ENCODE measurements around the gene SMYD3. TPM values are rescaled to one million over a fixed set of nuclear protein-coding genes. Genes with fewer than 3 reads are reported as not detected.

The SMYD3 gene
- total RNA-seq, 1 experiment from 2014 or later: 18.7 TPM

Small RNA genes lying within 50 kb of the gene (small RNA-seq; reads per million reads assigned to genes)
- gene AL356583.2 (not detected), gene RF00019 (not detected), gene RNU6-1283P (not detected)

Other genes starting within 250 kb of the SMYD3 start
- 44.8 and 59.9 TPM in 2 replicates for gene TFB2M, start 59.0 kb upstream of the SMYD3 start, total RNA-seq (2014; rRNA removed; shearing (Covaris generic))
- 10.0 and 10.4 TPM in 2 replicates for gene CNST, start 59.2 kb upstream of the SMYD3 start, total RNA-seq (2014; rRNA removed; shearing (Covaris generic))
- gene SCCPDH, start 217.1 kb upstream of the SMYD3 start, total RNA-seq (2014; rRNA removed; shearing (Covaris generic)): 30.8 and 36.7 TPM in 2 replicates